GM23248 (cell line): ENCODE data around the gene RAB9A.

Experiments used
- EZH2 ChIP-seq: fragments of 200-600 bp; sonication (generic); IDR thresholded peaks from 2 replicates; pipeline ENCODE4 v1.6.1; 2018; ENCODE audit warnings: antibody characterized with exemption, mild to moderate bottlenecking; ENCODE audit not compliant: insufficient read depth, poor library complexity, severe bottlenecking
- EZH2phosphoT487 ChIP-seq: fragments of 200-600 bp; sonication (generic); IDR thresholded peaks from 2 replicates; pipeline ENCODE4 v1.6.1; 2018; ENCODE audit warnings: antibody characterized with exemption, moderate library complexity, mild to moderate bottlenecking, low read depth; ENCODE audit not compliant: insufficient read depth

GRCh38 chrX:13755254-13755653 lies 66.3 kb downstream of the RAB9A start:
- TF ChIP-seq EZH2 = no peak
- TF ChIP-seq EZH2phosphoT487 = no peak
